Stimulated activated CD8-positive, alpha-beta memory T cell treated with anti-CD3 and anti-CD28 coated beads, Interleukin-12 subunit alpha, Interleukin-12 subunit beta, amount 100 ng/mL, for 24 hours (primary cell): Measurements from ENCODE around the gene CYBRD1.
"Not testable (repeated sequence)": the region's sequence is repeated elsewhere in the genome, so short reads cannot be mapped to it uniquely, and the experiment has no call there.

Experiments used
- DNase-seq: peaks from one replicate; pipeline ENCODE4 v3.0.0-alpha.2; 2020; ENCODE audit errors: extremely low read depth

Gene CYBRD1

GRCh38 chr2:171515672-171516298, 6.5 kb upstream of the CYBRD1 start:
- no peak for DNase-seq

GRCh38 chr2:171516793-171517192, 5.5 kb upstream of the CYBRD1 start:
- no peak for DNase-seq

- no peak for DNase-seq
Observed at GRCh38 chr2:171520471-171520870, 1.8 kb upstream of the CYBRD1 start.

GRCh38 chr2:171521361-171522051, 768 bp upstream of the CYBRD1 start:
- no peak for DNase-seq

GRCh38 chr2:171522788-171523087, 464 bp downstream of the CYBRD1 start:
- DNase-seq, result no peak

- no peak for DNase-seq
Observed at GRCh38 chr2:171523088-171524017, 1.1 kb downstream of the CYBRD1 start.

GRCh38 chr2:171524018-171524401, 1.7 kb downstream of the CYBRD1 start:
- DNase-seq, result no peak

GRCh38 chr2:171529914-171530313, 7.6 kb downstream of the CYBRD1 start:
- DNase-seq, result no peak

GRCh38 chr2:171530378-171530777, 8.1 kb downstream of the CYBRD1 start:
- DNase-seq, result no peak

- DNase-seq, result not testable (repeated sequence)
Observed at GRCh38 chr2:171530859-171531258, 8.6 kb downstream of the CYBRD1 start.

- no peak for DNase-seq
Observed at GRCh38 chr2:171531291-171531690, 9.0 kb downstream of the CYBRD1 start.

GRCh38 chr2:171531836-171532450, 9.7 kb downstream of the CYBRD1 start:
- no peak for DNase-seq

GRCh38 chr2:171533331-171533730, 11.1 kb downstream of the CYBRD1 start:
- DNase-seq, result no peak

GRCh38 chr2:171535528-171535927, 13.3 kb downstream of the CYBRD1 start:
- DNase-seq, result not testable (repeated sequence)

GRCh38 chr2:171540437-171540836, 18.2 kb downstream of the CYBRD1 start:
- DNase-seq, result no peak

GRCh38 chr2:171541202-171541887, 19.1 kb downstream of the CYBRD1 start:
- DNase-seq, result no peak

GRCh38 chr2:171545086-171545485, 22.8 kb downstream of the CYBRD1 start:
- no peak for DNase-seq

- no peak for DNase-seq
Observed at GRCh38 chr2:171547256-171547655, 25.0 kb downstream of the CYBRD1 start.

GRCh38 chr2:171547720-171548119, 25.4 kb downstream of the CYBRD1 start:
- no peak for DNase-seq

GRCh38 chr2:171550613-171551012, 28.3 kb downstream of the CYBRD1 start:
- no peak for DNase-seq

GRCh38 chr2:171551836-171552235, 29.6 kb downstream of the CYBRD1 start:
- no peak for DNase-seq

GRCh38 chr2:171553236-171553635, 31.0 kb downstream of the CYBRD1 start:
- DNase-seq, result no peak
